Left lung (tissue), 10 donors: ENCODE data around the gene WDR90. TPM values are rescaled to one million over a fixed set of nuclear protein-coding genes. Genes with fewer than 3 reads are reported as not detected.
A peak's percentile ranks its signal among the peaks of the same experiment; 100 is the strongest.

Experiments
- ATAC-seq: fragments of 200-7000 bp; cut with Tn5 transposase; one replicate; pipeline ENCODE4 v1.9.1; 2020; ENCODE audit warnings: moderate library complexity
- DNase-seq, 4 donors: peaks; one replicate each; pipeline ENCODE4 v3.0.0-alpha.2; 2013 to 2020
- H3K27ac ChIP-seq, 2 donors: fragments of 200-600 bp; sonication (generic) in 1 of 2; one replicate each; pipeline versions ENCODE4 v1.5.0 to v1.8.0; 2020 to 2021
- H3K27me3 ChIP-seq, 2 donors: fragments of 200-600 bp; sonication (generic) in 1 of 2; one replicate each; pipeline versions ENCODE4 v1.5.0 to v1.8.0; 2020 to 2021
- H3K36me3 ChIP-seq, 2 donors: fragments of 200-600 bp; sonication (generic) in 1 of 2; one replicate each; pipeline versions ENCODE4 v1.5.0 to v1.8.0; 2020 to 2021
- H3K4me1 ChIP-seq, 2 donors: fragments of 200-600 bp; one replicate each; pipeline ENCODE4 v1.8.0; 2021
- H3K4me3 ChIP-seq, 2 donors: fragments of 200-600 bp; sonication (generic) in 1 of 2; one replicate each; pipeline versions ENCODE4 v1.5.0 to v1.8.0; 2020 to 2021; ENCODE audit warnings: mild to moderate bottlenecking in 1 of 2
- H3K9me3 ChIP-seq, 2 donors: fragments of 200-600 bp; sonication (generic) in 1 of 2; one replicate each; pipeline versions ENCODE4 v1.5.0 to v1.8.0; 2020 to 2021
- CTCF ChIP-seq, 2 donors: fragments of 200-600 bp; sonication (generic) in 1 of 2; IDR thresholded peaks; one replicate each; pipeline versions ENCODE4 v1.5.0 to v1.8.0; 2021; ENCODE audit warnings: antibody characterized with exemption in 2 of 2
- intact Hi-C, 2 donors: fragments of 100-400 bp; cut with DNase I; formaldehyde crosslinking; loops; one replicate each; pipeline versions ENCODE4 v1.11.2 to v1.14.2; 2022
- polyA plus RNA-seq, 6 donors: library from polyadenylated mRNA; unstranded; fragments of 120-200 nt; gene quantifications; one replicate each; pipeline ENCODE4 v1.2.1, GENCODE V29; 2013; ENCODE audit not compliant: insufficient read length in 6 of 6
- total RNA-seq, 2 donors: library from RNA; stranded (reverse); fragmentation: NEBNext Ultra II Directional; extraction: Animal tissue kit (Norgen Biotek cat#: 25700); gene quantifications; one replicate each; pipeline ENCODE4 v1.2.1, GENCODE V29; 2021
- donor health status: DM: no; HTN: yes; CAD: no.
- donor health status: DM: no; HTN: no; CAD: no.

The WDR90 gene
- total and polyA plus RNA-seq, 8 donors = 27.3 to 63.0 (median 41.4) TPM

- peaks cover 16 to 33% of the 10 kb centered on the region in 2 donors for H3K4me1 ChIP-seq
- TF ChIP-seq CTCF (IDR thresholded peaks at IDR 0.05) = no peak
- intact Hi-C loops = no loop called here
- peaks cover 44 to 83% of the 10 kb centered on the region in 2 donors for H3K27me3 ChIP-seq
- peak overlapping the region in 1 of 2 donors; percentile 36 for H3K4me3 ChIP-seq
- H3K9me3 ChIP-seq = no peaks in the 10 kb centered on the region
- no peak for DNase-seq
- H3K36me3 ChIP-seq = no peaks in the 10 kb centered on the region
- no peak for ATAC-seq
- no peak overlapping the region for H3K27ac ChIP-seq
These were observed 45.2 kb downstream of the WDR90 start for GRCh38 chr16:694187-694862.

- Histone ChIP-seq H3K9me3 (no peaks in the 10 kb centered on the region), H3K27ac (no peak overlapping the region), H3K27me3 (peaks cover 47 to 89% of the 10 kb centered on the region in 2 donors), H3K36me3 (no peaks in the 10 kb centered on the region), H3K4me1 (peaks cover 11 to 27% of the 10 kb centered on the region in 2 donors), H3K4me3 (peak overlapping the region in 1 of 2 donors; percentile 36)
- TF ChIP-seq CTCF (IDR thresholded peaks at IDR 0.05) = no peak
- DNase-seq (no peak), ATAC-seq (no peak)
- intact Hi-C loops = no loop called here
These were observed 45.7 kb downstream of the WDR90 start for GRCh38 chr16:694863-695354.

GRCh38 chr16:695355-696089 lies 46.4 kb downstream of the WDR90 start:
- peaks cover 53 to 95% of the 10 kb centered on the region in 2 donors for H3K27me3 ChIP-seq
- H3K36me3 ChIP-seq = no peaks in the 10 kb centered on the region
- H3K9me3 ChIP-seq = no peaks in the 10 kb centered on the region
- H3K4me1 ChIP-seq = peaks cover 11 to 26% of the 10 kb centered on the region in 2 donors
- peak; percentile 53 for ATAC-seq
- DNase-seq = peak in 1 of 4 donors; percentile 41
- no peak overlapping the region for H3K27ac ChIP-seq
- no peak for TF ChIP-seq CTCF (IDR thresholded peaks at IDR 0.05)
- peak overlapping the region in 1 of 2 donors; percentile 36 for H3K4me3 ChIP-seq
- intact Hi-C loops = no loop called here

GRCh38 chr16:698911-699671 lies 49.9 kb downstream of the WDR90 start:
- Histone ChIP-seq H3K9me3 (no peaks in the 10 kb centered on the region), H3K4me1 (peaks cover 11 to 22% of the 10 kb centered on the region in 2 donors), H3K27ac (no peak overlapping the region), H3K36me3 (no peaks in the 10 kb centered on the region), H3K4me3 (no peak overlapping the region), H3K27me3 (peaks cover 66 to 99% of the 10 kb centered on the region in 2 donors)
- intact Hi-C loops = no loop called here
- ATAC-seq = no peak
- no peak for DNase-seq
- TF ChIP-seq CTCF (IDR thresholded peaks at IDR 0.05) = no peak
